IgD-negative memory B cell (primary cell): Measurements from ENCODE around the gene PRDM12. TPM values are rescaled to one million over a fixed set of nuclear protein-coding genes. Genes with fewer than 3 reads are reported as not detected.

Experiments used
- polyA plus RNA-seq: library from polyadenylated mRNA; unstranded; fragments of 300-500 nt; fragmentation: Illumina TruSeq; gene quantifications from one replicate; pipeline ENCODE4 v1.2.3, GENCODE V29; 2021

The PRDM12 gene
- polyA plus RNA-seq, 1 donor from 2014 or later, result not detected

Other genes with a start within 250 kb of the PRDM12 start
- gene ASS1, start 219.6 kb upstream of the PRDM12 start, polyA plus RNA-seq, result not detected
- gene FUBP3, start 85.0 kb upstream of the PRDM12 start, polyA plus RNA-seq, result 29.3 TPM
- gene EXOSC2, start 29.2 kb downstream of the PRDM12 start, polyA plus RNA-seq, result 23.2 TPM
- gene ABL1, start 170.7 kb downstream of the PRDM12 start, polyA plus RNA-seq, result 12.6 TPM
- gene QRFP, start 232.2 kb downstream of the PRDM12 start, polyA plus RNA-seq, result not detected